K562 (cell line): ENCODE data around the gene PTPRE. TPM values are rescaled to one million over a fixed set of nuclear protein-coding genes. Genes with fewer than 3 reads are reported as not detected.

ENCODE experiments used
- CSDE1 ChIP-seq, 2 experiments: fragments of 450-650 bp; IDR thresholded peaks; 2 replicates each; pipeline ENCODE4 v1.6.1; 2016; ENCODE audit warnings: mild to moderate bottlenecking in 1 of 2
- E2F1 ChIP-seq: sonication (generic); formaldehyde crosslinking; IDR thresholded peaks from 2 replicates; pipeline ENCODE4 v1.8.1; 2023; ENCODE audit warnings: mild to moderate bottlenecking, missing genetic modification reagents, moderate library complexity
- GATAD2A ChIP-seq: fragments of 450-650 bp; IDR thresholded peaks from 2 replicates; pipeline ENCODE4 v1.6.1; 2017
- HEY1 ChIP-seq: fragments of 250-450 bp; sonication (Bioruptor Pico); IDR thresholded peaks from 2 replicates; pipeline ENCODE4 v1.5.0; 2020; ENCODE audit warnings: mild to moderate bottlenecking, moderate library complexity, borderline replicate concordance
- IFI16 ChIP-seq: fragments of 250-450 bp; sonication (Bioruptor Pico); IDR thresholded peaks from 2 replicates; pipeline ENCODE4 v2.1.2; 2022; ENCODE audit warnings: mild to moderate bottlenecking, inconsistent platforms
- MTA1 ChIP-seq: fragments of 450-650 bp; IDR thresholded peaks from 2 replicates; pipeline ENCODE4 v1.6.1; 2017; ENCODE audit warnings: borderline replicate concordance
- REST ChIP-seq, 2 experiments: fragments of 450-650 bp; formaldehyde crosslinking in 1 of 2; IDR thresholded peaks; 2 replicates each; pipeline versions ENCODE4 v1.4.0 to v1.6.1; 2014 to 2020; ENCODE audit warnings: mild to moderate bottlenecking in 2 of 2, borderline replicate concordance in 1 of 2, low read depth in 1 of 2
- TRIM28 ChIP-seq: fragments of 450-650 bp; IDR thresholded peaks from 2 replicates; pipeline ENCODE4 v1.6.1; 2017
- ZNF224 ChIP-seq: sonication (generic); formaldehyde crosslinking; IDR thresholded peaks from 2 replicates; pipeline ENCODE4 v1.8.0; 2022; ENCODE audit warnings: mild to moderate bottlenecking, missing genetic modification reagents
- ZNF239 ChIP-seq: fragments of 250-450 bp; sonication (Bioruptor Pico); IDR thresholded peaks from 2 replicates; pipeline ENCODE4 v1.4.0; 2020; ENCODE audit warnings: mild to moderate bottlenecking
- ZNF253 ChIP-seq: fragments of 250-450 bp; sonication (Bioruptor Pico); conservative IDR thresholded peaks from 2 replicates; pipeline ENCODE4 v1.6.1; 2021; ENCODE audit warnings: mild to moderate bottlenecking
- ZNF280A ChIP-seq: fragments of 450-650 bp; IDR thresholded peaks from 2 replicates; pipeline ENCODE4 v1.6.1; 2018; ENCODE audit warnings: mild to moderate bottlenecking, low read depth; ENCODE audit not compliant: partially characterized antibody
- ZNF57 ChIP-seq: fragments of 450-650 bp; formaldehyde crosslinking; IDR thresholded peaks from 2 replicates; pipeline ENCODE4 v1.4.0; 2020; ENCODE audit warnings: mild to moderate bottlenecking, moderate library complexity
- ZNF696 ChIP-seq: fragments of 250-450 bp; sonication (Bioruptor Pico); conservative IDR thresholded peaks from 2 replicates; pipeline ENCODE4 v1.4.0; 2020; ENCODE audit warnings: mild to moderate bottlenecking, moderate library complexity
- ZNF780A ChIP-seq: fragments of 250-450 bp; sonication (Bioruptor Pico); IDR thresholded peaks from 2 replicates; pipeline ENCODE4 v1.5.0; 2021; ENCODE audit warnings: mild to moderate bottlenecking
- polyA plus RNA-seq, 8 experiments: library from polyadenylated mRNA; depleted of rRNA in 4 of 8; stranded (reverse) in 5 of 8; unstranded in 3 of 8; fragments of >200 nt; fragmentation: Nextera tagmentation in 2 of 8; fragmentation: Illumina TruSeq in 1 of 8; extraction: Ambion mirVana in 2 of 8; extraction: Trizol in 1 of 8; gene quantifications; 2 replicates each; pipeline versions ENCODE4 v1.2.1 to v1.2.3, GENCODE V29; 2011 to 2014; ENCODE audit warnings: inconsistent platforms in 1 of 8, missing spikeins in 1 of 8
- total RNA-seq, 7 experiments: library from RNA; depleted of rRNA in 6 of 7; stranded (reverse); fragments of >200 nt in 6 of 7; fragmentation: Illumina TruSeq in 2 of 7; extraction: Trizol in 2 of 7; gene quantifications; 2 replicates each; pipeline versions ENCODE4 v1.2.1 to v1.2.3, GENCODE V29; 2011 to 2021; ENCODE audit warnings: low replicate concordance in 1 of 7
- TF ChIP-seq, protein P1 (sequence below): fragments of 450-650 bp; IDR thresholded peaks from 2 replicates; pipeline ENCODE4 v1.6.1; 2014; ENCODE audit warnings: low read depth, mild to moderate bottlenecking, moderate library complexity, borderline replicate concordance

The PTPRE gene
- total and polyA plus RNA-seq, 9 of the 15 experiments (the other 6 are each of a cell fraction or from before 2014, with no cell fraction given), result 0.01 to 0.13 (median 0.04) TPM; not detected in 4

DNA sequence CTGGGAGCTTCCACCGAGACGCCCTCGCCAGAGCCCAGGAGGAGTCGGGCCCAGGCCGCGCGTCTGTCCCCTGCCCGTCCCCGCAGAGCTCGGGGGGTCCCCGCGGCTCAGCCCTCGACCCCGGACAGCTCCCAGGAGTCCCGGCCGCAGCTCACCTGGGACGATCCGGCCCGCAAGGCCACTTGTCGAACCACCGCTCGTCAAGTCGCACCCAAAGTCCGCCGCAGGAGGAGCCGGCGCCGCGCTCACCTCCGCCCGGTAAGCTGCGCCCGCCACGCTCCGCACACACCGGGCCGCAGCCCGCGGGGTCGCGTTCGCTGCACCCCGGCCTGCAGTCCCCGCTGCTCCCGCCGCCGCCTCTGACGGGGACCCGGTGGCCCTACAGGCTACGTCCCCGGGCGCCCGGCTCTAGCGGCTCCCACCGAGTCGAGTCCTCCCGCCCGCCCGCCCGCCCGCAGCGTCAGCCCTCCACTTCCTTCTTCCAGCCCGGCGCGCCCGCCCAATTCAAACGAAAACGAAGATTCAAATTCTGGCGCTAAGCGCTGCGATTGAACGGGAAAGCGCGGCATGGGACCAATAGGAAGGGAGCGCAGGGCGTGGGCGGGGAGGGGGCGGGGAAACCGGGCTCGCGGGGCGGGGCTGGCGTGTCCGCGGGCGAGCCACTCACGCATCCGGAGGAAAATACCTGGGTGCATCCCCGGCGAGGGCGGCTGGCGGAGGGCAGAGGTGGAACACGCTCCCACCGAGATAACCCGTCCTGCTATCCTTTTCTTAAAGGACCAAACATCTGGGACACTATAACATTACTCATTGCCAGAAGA, 219.3 kb downstream of the PTPRE start, which contains the start of gene MKI67 (continued):
- TF ChIP-seq REST (IDR thresholded peaks at IDR 0.05; ENCODE audit: borderline replicate concordance) (no peak), REST (CRISPR knock-in tag; IDR thresholded peaks at IDR 0.05; ENCODE audit: low read depth) (no peak), ZNF280A (no peak), CSDE1 (IDR thresholded peaks at IDR 0.05) (no peak), ZNF696 (CRISPR knock-in tag) (no peak), ZNF224 (no peak), ZNF239 (CRISPR knock-in tag) (no peak), GATAD2A (no peak), TRIM28 (no peak), ZNF253 (CRISPR knock-in tag) (no peak), MTA1 (no peak), HEY1 (CRISPR knock-in tag) (no peak), E2F1 (peak; percentile 90), ZNF57 (no peak), ZNF780A (CRISPR knock-in tag) (no peak), IFI16 (CRISPR knock-in tag) (no peak)
- TF ChIP-seq, protein P1, sequence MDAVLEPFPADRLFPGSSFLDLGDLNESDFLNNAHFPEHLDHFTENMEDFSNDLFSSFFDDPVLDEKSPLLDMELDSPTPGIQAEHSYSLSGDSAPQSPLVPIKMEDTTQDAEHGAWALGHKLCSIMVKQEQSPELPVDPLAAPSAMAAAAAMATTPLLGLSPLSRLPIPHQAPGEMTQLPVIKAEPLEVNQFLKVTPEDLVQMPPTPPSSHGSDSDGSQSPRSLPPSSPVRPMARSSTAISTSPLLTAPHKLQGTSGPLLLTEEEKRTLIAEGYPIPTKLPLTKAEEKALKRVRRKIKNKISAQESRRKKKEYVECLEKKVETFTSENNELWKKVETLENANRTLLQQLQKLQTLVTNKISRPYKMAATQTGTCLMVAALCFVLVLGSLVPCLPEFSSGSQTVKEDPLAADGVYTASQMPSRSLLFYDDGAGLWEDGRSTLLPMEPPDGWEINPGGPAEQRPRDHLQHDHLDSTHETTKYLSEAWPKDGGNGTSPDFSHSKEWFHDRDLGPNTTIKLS, result no peak
